Measurements from ENCODE around the gene CD59. TPM values are rescaled to one million over a fixed set of nuclear protein-coding genes. Genes with fewer than 3 reads are reported as not detected.

CD59 gene
- total and polyA plus RNA-seq, 2 of the 13 experiments (the other 11 are each of a cell fraction or from before 2014, with no cell fraction given), result 127 to 289 TPM

GRCh38 chr11:33690290-33691065 lies 45.7 kb downstream of the CD59 start (continued):
- TF ChIP-seq BATF2 (CRISPR knock-in tag; IDR thresholded peaks at IDR 0.05), result no peak
- TF ChIP-seq KDM3A (CRISPR knock-in tag; IDR thresholded peaks at IDR 0.05; ENCODE audit: low read depth), result 0 out of 2 replicates have a peak, but pooled peaks have one; percentile 24
- TF ChIP-seq ZFY (CRISPR knock-in tag; IDR thresholded peaks at IDR 0.05), result 0 out of 2 replicates have a peak, but pooled peaks have one; percentile 25
- 0 out of 2 replicates have a peak, but pooled peaks have one; percentile 41 for TF ChIP-seq HOXD1 (CRISPR knock-in tag; IDR thresholded peaks at IDR 0.05)
- peak; percentile 21; the same call in 1 of the 2 replicates for TF ChIP-seq SALL1 (CRISPR knock-in tag; IDR thresholded peaks at IDR 0.05)
- no peak for TF ChIP-seq ZKSCAN5 (CRISPR knock-in tag; IDR thresholded peaks at IDR 0.05)
- no peak for TF ChIP-seq ZFP37 (CRISPR knock-in tag; IDR thresholded peaks at IDR 0.05; ENCODE audit: borderline replicate concordance)
- TF ChIP-seq MTA1 (CRISPR knock-in tag; IDR thresholded peaks at IDR 0.05; ENCODE audit: borderline replicate concordance), result peak; percentile 36; the same call in 1 of the 2 replicates
- TF ChIP-seq ZHX2 (IDR thresholded peaks at IDR 0.05; ENCODE audit: low read depth), result 0 out of 2 replicates have a peak, but pooled peaks have one; percentile 0
- TF ChIP-seq ZHX2 (CRISPR knock-in tag; IDR thresholded peaks at IDR 0.05; ENCODE audit: borderline replicate concordance), result no peak
- no peak for TF ChIP-seq MXD4 (CRISPR knock-in tag; IDR thresholded peaks at IDR 0.05)
- TF ChIP-seq ZHX1 (CRISPR knock-in tag; IDR thresholded peaks at IDR 0.05; ENCODE audit: low read depth), result no peak
- TF ChIP-seq WIZ (CRISPR knock-in tag; IDR thresholded peaks at IDR 0.05), result 0 out of 2 replicates have a peak, but pooled peaks have one; percentile 27
- TF ChIP-seq CREB1 (IDR thresholded peaks at IDR 0.05), result no peak
- peak; percentile 55; the same call in 1 of the 2 replicates for TF ChIP-seq CREB1 (CRISPR knock-in tag; IDR thresholded peaks at IDR 0.05)
- TF ChIP-seq AHR (CRISPR knock-in tag; IDR thresholded peaks at IDR 0.05), result 0 out of 2 replicates have a peak, but pooled peaks have one; percentile 38
- TF ChIP-seq ZNF850 (CRISPR knock-in tag; conservative IDR thresholded peaks at IDR 0.05), result no peak

Measured in HepG2 (cell line).